ENCODE results near the gene KRTAP10-2. TPM values are rescaled to one million over a fixed set of nuclear protein-coding genes. Genes with fewer than 3 reads are reported as not detected.
A peak's percentile ranks its signal among the peaks of the same experiment; 100 is the strongest.

Gene KRTAP10-2
- total and polyA plus RNA-seq, 7 donors: not detected

DNA sequence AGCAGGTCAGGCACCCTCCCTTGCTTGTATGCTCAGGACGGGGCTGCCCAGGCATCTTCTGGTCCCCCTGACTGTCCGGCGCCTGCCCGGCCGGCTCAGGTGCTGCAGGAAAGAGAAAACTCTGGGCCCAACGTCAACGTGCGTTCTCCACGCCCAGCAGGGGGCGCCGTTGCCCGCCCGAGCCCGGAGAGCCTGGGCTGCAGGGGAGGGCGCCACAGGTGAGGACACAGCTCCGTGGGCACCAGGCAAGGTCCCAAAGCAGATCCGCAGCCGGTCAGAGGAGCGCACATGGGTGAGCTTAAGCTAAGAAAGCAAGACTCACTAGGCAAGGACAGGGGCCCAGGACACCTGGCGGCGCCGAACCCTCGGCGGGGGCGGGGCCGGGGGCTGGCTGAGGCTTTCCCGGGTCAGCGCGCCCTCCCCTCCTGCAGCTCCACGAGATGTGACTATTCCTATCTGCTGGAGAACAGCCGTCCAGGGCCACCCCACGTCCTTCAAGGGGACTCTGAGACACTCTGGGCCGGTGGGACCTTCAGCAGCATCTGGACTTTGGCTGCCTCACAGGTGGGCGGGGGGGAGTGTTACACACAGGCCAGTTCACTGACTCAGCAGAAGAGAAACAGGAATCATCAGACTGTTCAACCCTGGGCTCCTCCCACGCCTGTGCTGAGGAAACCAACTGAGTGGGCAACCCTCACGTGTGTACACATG lies 40.6 kb downstream of the KRTAP10-2 start:
- Histone ChIP-seq H3K4me3 (no peak overlapping the region), H3K36me3 (ENCODE audit: insufficient read depth in 1 of 2, low read depth in 1 of 2) (no peaks in the 10 kb centered on the region), H3K9me3 (no peaks in the 10 kb centered on the region), H3K27me3 (ENCODE audit: insufficient read depth in 3 of 3, low read length in 2 of 3) (peaks cover 0 to 65% (median 12%) of the 10 kb centered on the region in 3 donors), H3K4me1 (no peaks in the 10 kb centered on the region), H3K27ac (no peak overlapping the region)
- ATAC-seq (peak; percentile 52 to 73 (median 66)), DNase-seq (peak; percentile 50 to 60)
- TF ChIP-seq CTCF (IDR thresholded peaks at IDR 0.05): peak; percentile 57
- 11 to 16% (median 13%) methylated on average over 33 to 36 of the region's 36 CpGs for WGBS, 3 donors
- intact Hi-C loops (cut with DNase I): loop anchor here (5.0 to 10.0 kb wide), 3 partner anchors 284 to 424 kb away; no protein-coding TSS in a partner anchor

- WGBS, 3 donors: 53 to 58% (median 55%) methylated on average over 18 of the region's 18 CpGs
- Histone ChIP-seq H3K9me3 (no peaks in the 10 kb centered on the region), H3K4me3 (no peak overlapping the region), H3K36me3 (ENCODE audit: insufficient read depth in 1 of 2, low read depth in 1 of 2) (no peaks in the 10 kb centered on the region), H3K27ac (no peak overlapping the region), H3K27me3 (ENCODE audit: insufficient read depth in 3 of 3, low read length in 2 of 3) (peaks cover 0 to 60% (median 15%) of the 10 kb centered on the region in 3 donors), H3K4me1 (no peaks in the 10 kb centered on the region)
- ATAC-seq (no peak), DNase-seq (peak in 1 of 2 donors; percentile 47)
- intact Hi-C loops (cut with DNase I): loop anchor here (5.0 to 10.0 kb wide), 3 partner anchors 285 to 425 kb away; no protein-coding TSS in a partner anchor
- TF ChIP-seq CTCF (IDR thresholded peaks at IDR 0.05): no peak
Observed at GRCh38 chr21:44510109-44510507, 41.2 kb downstream of the KRTAP10-2 start.

- H3K4me1 ChIP-seq: no peaks in the 10 kb centered on the region
- peaks cover 0 to 59% (median 15%) of the 10 kb centered on the region in 3 donors for H3K27me3 ChIP-seq (ENCODE audit: insufficient read depth in 3 of 3, low read length in 2 of 3)
- peak in 1 of 2 donors; percentile 46 for DNase-seq
- intact Hi-C loops (cut with DNase I): no loop called here
- ATAC-seq: peak; percentile 77 to 88 (median 86)
- H3K27ac ChIP-seq: no peak overlapping the region
- 39 to 48% (median 40%) methylated on average over 7 to 12 of the region's 12 CpGs for WGBS, 3 donors
- no peak overlapping the region for H3K4me3 ChIP-seq
- TF ChIP-seq CTCF (IDR thresholded peaks at IDR 0.05): peak; percentile 30
- H3K36me3 ChIP-seq (ENCODE audit: insufficient read depth in 1 of 2, low read depth in 1 of 2): no peaks in the 10 kb centered on the region
- no peaks in the 10 kb centered on the region for H3K9me3 ChIP-seq
Observed at GRCh38 chr21:44509539-44509938, 41.8 kb downstream of the KRTAP10-2 start.

DNA sequence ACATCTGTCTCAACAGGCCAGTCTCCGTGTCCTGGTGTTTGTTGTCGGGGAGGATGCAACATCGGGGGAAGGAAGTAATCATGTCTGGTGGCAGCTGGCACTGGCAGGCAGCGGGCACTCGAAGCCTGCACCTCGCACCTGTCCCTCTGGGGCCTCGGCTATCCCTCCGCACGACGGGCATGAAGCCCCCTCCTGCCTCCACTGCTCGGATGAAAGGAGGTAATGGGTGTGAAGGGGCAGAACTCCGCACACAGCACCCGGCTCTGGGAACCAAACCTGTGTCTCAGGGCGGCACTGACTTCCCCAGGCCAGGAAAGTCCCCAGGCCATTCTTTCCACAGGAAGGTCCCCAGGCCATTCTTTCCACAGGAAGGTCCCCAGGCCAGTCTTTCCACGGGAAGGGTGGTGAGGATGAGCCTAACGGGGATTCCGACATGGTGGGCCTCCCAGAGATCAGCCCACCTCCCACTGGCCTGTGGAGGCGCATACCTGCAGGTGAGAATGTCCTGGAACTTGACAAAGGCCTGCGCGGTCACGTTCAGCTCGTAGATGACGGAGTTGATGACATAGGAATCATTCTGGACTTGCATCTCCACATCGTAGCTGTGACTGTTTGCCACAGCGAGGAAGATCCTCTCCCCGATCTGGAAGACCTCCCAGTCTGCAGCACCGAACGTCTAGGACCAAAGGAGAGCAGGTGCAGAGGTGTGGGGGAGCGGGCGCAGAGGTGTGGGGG lies 42.4 kb downstream of the KRTAP10-2 start:
- Histone ChIP-seq H3K4me1 (no peaks in the 10 kb centered on the region), H3K4me3 (no peak overlapping the region), H3K27me3 (ENCODE audit: insufficient read depth in 3 of 3, low read length in 2 of 3) (peaks cover 0 to 59% (median 15%) of the 10 kb centered on the region in 3 donors), H3K27ac (no peak overlapping the region), H3K36me3 (ENCODE audit: insufficient read depth in 1 of 2, low read depth in 1 of 2) (no peaks in the 10 kb centered on the region), H3K9me3 (no peaks in the 10 kb centered on the region)
- intact Hi-C loops (cut with DNase I): no loop called here
- ATAC-seq (no peak), DNase-seq (no peak)
- WGBS, 3 donors: 54 to 61% (median 57%) methylated on average over 30 of the region's 30 CpGs
- no peak for TF ChIP-seq CTCF (IDR thresholded peaks at IDR 0.05)
